Activated T-cell treated with anti-CD3 and anti-CD28 coated beads, Interleukin-2, amount 50 U/mL, for 72 hours (primary cell): ENCODE results near the gene SDK2. TPM values are rescaled to one million over a fixed set of nuclear protein-coding genes. Genes with fewer than 3 reads are reported as not detected.

ENCODE experiments used
- ATAC-seq, 2 donors: fragments of 150-1000 bp; cut with Tn5 transposase; replicated peaks in 1 of 2; 2 replicates each; pipeline ENCODE4 v1.10.0; 2021; ENCODE audit warnings: moderate library complexity in 2 of 2, mild to moderate bottlenecking in 1 of 2
- DNase-seq, 2 donors: peaks; one replicate each; pipeline ENCODE4 v3.0.0; 2021 to 2022; ENCODE audit warnings: mixed read lengths in 1 of 2
- H3K27ac Mint-ChIP-seq: one replicate; pipeline ENCODE4 v1.8.0; 2022; ENCODE audit warnings: mild to moderate bottlenecking, moderate library complexity, mixed read lengths
- H3K27me3 Mint-ChIP-seq: one replicate; pipeline ENCODE4 v1.8.0; 2022; ENCODE audit warnings: low read depth, mixed read lengths
- H3K36me3 Mint-ChIP-seq, 2 donors: one replicate each; pipeline ENCODE4 v1.8.0; 2022; ENCODE audit warnings: mixed read lengths in 2 of 2, mild to moderate bottlenecking in 1 of 2; ENCODE audit not compliant: insufficient read depth in 2 of 2
- H3K4me1 Mint-ChIP-seq: one replicate; pipeline ENCODE4 v1.8.0; 2022; ENCODE audit warnings: low read depth, mixed read lengths
- H3K4me3 Mint-ChIP-seq, 2 donors: one replicate each; pipeline ENCODE4 v1.8.0; 2022; ENCODE audit warnings: mild to moderate bottlenecking in 2 of 2, mixed read lengths in 2 of 2, moderate library complexity in 2 of 2
- H3K9me3 Mint-ChIP-seq, 2 donors: one replicate each; pipeline ENCODE4 v1.8.0; 2022; ENCODE audit warnings: mixed read lengths in 2 of 2
- total RNA-seq, 2 donors: library from RNA; stranded (reverse); gene quantifications; one replicate each; pipeline ENCODE4 v1.2.3, GENCODE V29; 2022

Gene SDK2
- total RNA-seq, 2 donors from 2014 or later: 0.26 to 0.44 TPM

DNA sequence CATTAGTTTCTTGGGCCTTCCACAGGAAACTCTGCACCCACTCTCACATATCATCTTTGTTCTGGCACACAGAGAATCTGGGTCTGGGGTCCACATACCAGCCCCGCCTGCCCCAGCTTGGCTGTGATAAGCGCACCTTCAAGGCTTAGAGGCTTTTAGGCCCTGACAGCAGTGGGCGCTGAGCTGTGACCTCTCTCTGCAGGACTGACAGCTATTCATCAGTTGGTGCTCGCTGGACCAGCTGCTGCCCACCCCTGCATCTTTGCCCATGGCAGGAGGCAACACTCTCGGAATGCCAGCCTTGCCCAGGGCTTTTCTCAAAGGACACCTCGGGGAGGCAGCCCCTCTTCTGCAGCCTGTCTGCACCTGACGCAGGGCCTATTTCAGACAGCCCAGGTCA lies 62.9 kb downstream of the SDK2 start:
- H3K9me3 Mint-ChIP-seq: no peaks in the 10 kb centered on the region
- peaks cover 8% of the 10 kb centered on the region for H3K4me1 Mint-ChIP-seq
- DNase-seq (no peak), ATAC-seq (no peak)
- H3K36me3 Mint-ChIP-seq: no peaks in the 10 kb centered on the region
- no peaks in the 10 kb centered on the region for H3K27me3 Mint-ChIP-seq
- no peak overlapping the region for H3K4me3 Mint-ChIP-seq
- H3K27ac Mint-ChIP-seq: no peak overlapping the region

- Mint-ChIP-seq H3K27ac (no peak overlapping the region), H3K4me1 (no peaks in the 10 kb centered on the region), H3K36me3 (no peaks in the 10 kb centered on the region), H3K27me3 (no peaks in the 10 kb centered on the region), H3K9me3 (no peaks in the 10 kb centered on the region), H3K4me3 (no peak overlapping the region)
- DNase-seq (no peak), ATAC-seq (no peak)
Measured at GRCh38 chr17:73580073-73580710, 64.1 kb downstream of the SDK2 start.

- no peaks in the 10 kb centered on the region for H3K9me3 Mint-ChIP-seq
- H3K4me3 Mint-ChIP-seq: no peak overlapping the region
- H3K4me1 Mint-ChIP-seq: no peaks in the 10 kb centered on the region
- H3K27me3 Mint-ChIP-seq: no peaks in the 10 kb centered on the region
- DNase-seq: no peak
- ATAC-seq: no peak
- H3K27ac Mint-ChIP-seq: no peak overlapping the region
- no peaks in the 10 kb centered on the region for H3K36me3 Mint-ChIP-seq
Measured at GRCh38 chr17:73576556-73577098, 67.6 kb downstream of the SDK2 start.

DNA sequence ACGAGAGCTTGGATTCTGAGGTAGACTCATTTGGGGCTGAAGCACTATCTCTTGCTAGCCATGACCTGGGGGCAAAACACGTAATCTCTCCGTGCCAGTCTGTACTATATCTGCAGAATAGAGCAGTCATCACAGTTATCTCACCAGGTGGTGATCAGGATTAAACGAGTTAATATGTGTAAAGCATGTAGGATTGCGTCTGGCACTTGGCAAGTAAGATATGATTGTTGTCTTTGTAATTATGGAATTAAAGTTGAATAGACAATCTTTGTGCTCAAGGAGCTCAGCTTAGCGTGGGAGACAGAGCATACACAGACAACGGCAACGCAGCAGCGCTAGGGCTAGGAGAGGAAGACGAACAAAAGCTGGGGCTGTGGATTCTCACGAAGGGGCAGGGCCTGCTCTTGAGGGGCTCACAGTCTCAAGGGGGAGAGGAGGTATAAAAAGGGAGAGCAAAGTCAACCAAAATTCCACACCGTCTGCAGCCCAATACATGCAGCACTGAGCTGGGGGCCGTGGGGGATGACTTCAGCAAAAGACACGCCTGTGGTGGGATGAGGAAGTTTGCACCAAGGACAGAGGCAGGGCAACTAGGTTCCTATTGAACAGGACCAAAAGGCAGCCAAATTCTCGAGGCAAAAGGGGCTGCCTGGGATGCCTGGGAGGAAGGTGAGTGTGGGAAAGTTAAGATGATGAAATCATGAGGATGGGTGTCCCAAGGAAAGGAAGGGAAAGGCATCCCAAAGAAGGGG lies 68.6 kb downstream of the SDK2 start:
- no peak overlapping the region for H3K4me3 Mint-ChIP-seq
- no peak for DNase-seq
- H3K27me3 Mint-ChIP-seq: no peaks in the 10 kb centered on the region
- no peaks in the 10 kb centered on the region for H3K9me3 Mint-ChIP-seq
- H3K27ac Mint-ChIP-seq: no peak overlapping the region
- no peak for ATAC-seq
- H3K36me3 Mint-ChIP-seq: no peaks in the 10 kb centered on the region
- no peaks in the 10 kb centered on the region for H3K4me1 Mint-ChIP-seq

- Mint-ChIP-seq H3K9me3 (no peaks in the 10 kb centered on the region), H3K36me3 (no peaks in the 10 kb centered on the region), H3K27me3 (no peaks in the 10 kb centered on the region), H3K4me3 (no peak overlapping the region), H3K27ac (no peak overlapping the region), H3K4me1 (peaks cover 18% of the 10 kb centered on the region)
- DNase-seq (no peak), ATAC-seq (no peak)
Measured at GRCh38 chr17:73571511-73572130, 72.6 kb downstream of the SDK2 start.

GRCh38 chr17:73569762-73570319 lies 74.4 kb downstream of the SDK2 start:
- no peak overlapping the region for H3K27ac Mint-ChIP-seq
- H3K9me3 Mint-ChIP-seq: no peaks in the 10 kb centered on the region
- DNase-seq (no peak), ATAC-seq (no peak)
- H3K4me3 Mint-ChIP-seq: no peak overlapping the region
- H3K4me1 Mint-ChIP-seq: peaks cover 21% of the 10 kb centered on the region
- H3K27me3 Mint-ChIP-seq: no peaks in the 10 kb centered on the region
- H3K36me3 Mint-ChIP-seq: no peaks in the 10 kb centered on the region

DNA sequence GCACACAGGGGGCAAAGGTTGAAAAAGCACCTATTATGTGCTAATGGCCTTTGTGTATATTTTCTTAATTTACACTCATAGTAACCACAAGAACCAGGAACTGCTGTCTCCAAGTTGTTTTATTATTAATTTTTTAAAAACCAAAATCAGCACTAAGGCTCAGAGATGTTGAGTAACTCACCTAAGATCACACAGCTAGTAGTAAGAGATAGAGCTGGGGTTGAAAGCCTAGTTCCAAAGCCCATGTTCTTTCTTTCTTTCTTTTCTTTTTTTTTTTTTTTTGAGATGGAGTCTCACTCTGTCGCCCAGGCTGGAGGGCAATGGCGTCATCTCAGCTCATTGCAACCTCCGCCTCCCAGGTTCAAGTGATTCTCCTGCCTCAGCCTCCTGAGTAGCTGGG lies 75.3 kb downstream of the SDK2 start:
- DNase-seq (no peak), ATAC-seq (no peak)
- Mint-ChIP-seq H3K36me3 (no peaks in the 10 kb centered on the region), H3K4me3 (no peak overlapping the region), H3K27me3 (no peaks in the 10 kb centered on the region), H3K27ac (no peak overlapping the region), H3K9me3 (no peaks in the 10 kb centered on the region), H3K4me1 (peaks cover 21% of the 10 kb centered on the region)

DNA sequence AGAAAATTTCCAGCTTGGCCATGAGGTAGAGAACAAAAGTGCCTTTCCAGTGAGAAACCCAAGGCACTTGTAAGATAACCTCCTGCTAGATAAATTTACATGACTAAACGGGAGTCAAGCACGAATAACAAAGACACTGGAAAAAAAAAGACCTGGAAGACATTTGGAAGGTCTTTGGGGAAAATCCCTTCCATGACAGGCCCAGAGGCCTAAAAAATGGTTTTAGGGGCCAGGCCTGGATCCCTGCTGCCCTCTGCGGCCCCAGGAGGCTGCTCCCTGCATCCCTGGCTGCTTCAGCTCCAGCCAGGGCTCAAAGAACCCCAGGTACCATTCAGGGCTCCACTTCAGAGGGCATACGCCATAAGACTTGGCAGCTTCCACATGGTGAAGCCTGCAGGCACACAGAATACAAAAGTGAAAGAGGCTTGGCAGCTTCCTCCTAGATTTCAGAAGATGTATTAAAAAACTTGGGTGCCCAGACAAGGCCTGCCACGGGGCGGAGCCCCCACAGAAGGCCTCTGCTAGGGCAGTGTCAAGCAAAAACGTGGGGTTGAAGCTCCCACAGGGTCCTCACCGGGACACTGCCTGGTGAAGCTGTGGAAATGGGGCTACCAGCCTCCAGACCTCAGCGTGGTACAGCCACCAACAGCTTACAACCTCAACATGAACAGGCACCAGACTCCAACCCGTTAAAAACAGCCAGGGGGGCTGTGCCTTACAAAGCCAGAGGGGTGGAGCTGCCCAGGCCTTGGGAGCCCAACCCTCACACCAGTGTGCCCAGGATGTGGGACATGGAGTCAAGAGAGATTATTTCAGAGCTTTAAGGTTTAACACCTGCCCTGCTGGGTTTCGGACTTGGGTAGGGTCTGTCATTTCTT lies 77.1 kb downstream of the SDK2 start:
- DNase-seq (peak; percentile 35 to 60), ATAC-seq (peak; percentile 88 to 92)
- H3K36me3 Mint-ChIP-seq: no peaks in the 10 kb centered on the region
- no peaks in the 10 kb centered on the region for H3K27me3 Mint-ChIP-seq
- H3K4me3 Mint-ChIP-seq: peak overlapping the region in 1 of 2 donors; percentile 55
- no peak overlapping the region for H3K27ac Mint-ChIP-seq
- peaks cover 21% of the 10 kb centered on the region for H3K4me1 Mint-ChIP-seq
- H3K9me3 Mint-ChIP-seq: no peaks in the 10 kb centered on the region

GRCh38 chr17:73564843-73565242 lies 79.4 kb downstream of the SDK2 start:
- no peaks in the 10 kb centered on the region for H3K36me3 Mint-ChIP-seq
- no peaks in the 10 kb centered on the region for H3K9me3 Mint-ChIP-seq
- H3K27me3 Mint-ChIP-seq: no peaks in the 10 kb centered on the region
- ATAC-seq: no peak
- no peak overlapping the region for H3K27ac Mint-ChIP-seq
- no peak for DNase-seq
- H3K4me3 Mint-ChIP-seq: no peak overlapping the region
- H3K4me1 Mint-ChIP-seq: peaks cover 21% of the 10 kb centered on the region

DNA sequence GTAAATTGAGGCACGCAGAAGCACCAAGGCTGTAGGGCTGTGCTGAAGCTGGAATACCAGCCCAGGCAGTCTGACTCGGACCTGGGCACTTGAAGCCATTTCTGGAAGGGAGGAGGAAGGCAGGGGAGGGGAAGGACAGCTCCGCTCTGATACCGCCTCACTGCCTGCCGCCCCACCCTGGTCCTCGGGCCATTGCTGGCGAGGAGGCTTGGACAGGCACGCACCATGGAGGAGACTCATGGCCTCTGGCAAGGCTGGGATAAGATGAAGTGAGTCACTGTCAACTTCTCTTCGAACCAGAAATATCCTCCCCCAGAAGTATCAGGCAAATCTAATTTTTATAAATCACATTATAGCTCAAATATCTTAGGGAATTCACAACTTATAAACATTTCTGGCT lies 81.3 kb downstream of the SDK2 start:
- H3K36me3 Mint-ChIP-seq: no peaks in the 10 kb centered on the region
- H3K9me3 Mint-ChIP-seq: no peaks in the 10 kb centered on the region
- no peak overlapping the region for H3K27ac Mint-ChIP-seq
- ATAC-seq (no peak), DNase-seq (no peak)
- H3K4me3 Mint-ChIP-seq: no peak overlapping the region
- no peaks in the 10 kb centered on the region for H3K27me3 Mint-ChIP-seq
- peaks cover 16% of the 10 kb centered on the region for H3K4me1 Mint-ChIP-seq

- Mint-ChIP-seq H3K27ac (no peak overlapping the region), H3K4me3 (no peak overlapping the region), H3K9me3 (no peaks in the 10 kb centered on the region), H3K36me3 (no peaks in the 10 kb centered on the region), H3K27me3 (no peaks in the 10 kb centered on the region), H3K4me1 (no peaks in the 10 kb centered on the region)
- DNase-seq: no peak
- ATAC-seq: no peak
Measured at GRCh38 chr17:73561111-73561510, 83.1 kb downstream of the SDK2 start.

DNA sequence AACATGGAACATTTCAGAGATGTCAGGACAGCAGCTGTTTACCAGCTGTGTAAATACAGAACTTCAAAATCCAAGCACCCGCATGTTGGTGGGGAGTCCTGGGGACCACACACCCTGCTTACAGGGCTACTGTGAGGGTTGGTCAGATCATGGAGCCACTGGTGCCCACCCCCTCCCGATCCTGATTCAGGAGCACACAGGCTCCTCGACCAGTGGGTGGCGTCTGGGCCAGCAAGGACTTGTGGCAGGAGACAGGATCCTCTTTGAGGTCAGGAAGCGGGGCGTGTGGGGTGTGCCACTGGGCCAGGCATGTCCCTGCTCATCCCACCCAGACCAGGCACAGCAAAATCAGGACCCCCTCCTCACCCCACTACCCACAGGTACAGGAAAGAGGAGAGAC lies 83.6 kb downstream of the SDK2 start:
- Mint-ChIP-seq H3K4me1 (no peaks in the 10 kb centered on the region), H3K27ac (no peak overlapping the region), H3K36me3 (no peaks in the 10 kb centered on the region), H3K4me3 (no peak overlapping the region), H3K27me3 (no peaks in the 10 kb centered on the region), H3K9me3 (no peaks in the 10 kb centered on the region)
- ATAC-seq (no peak), DNase-seq (no peak)
